Measurements from ENCODE around the gene C4B.
"Not testable (repeated sequence)": the region's sequence is repeated elsewhere in the genome, so short reads cannot be mapped to it uniquely, and the experiment has no call there.

Gene C4B

GRCh38 chr6:32053314-32053713 lies 38.7 kb downstream of the C4B start:
- not testable (repeated sequence) for DNase-seq (ENCODE audit: low read depth)

DNA sequence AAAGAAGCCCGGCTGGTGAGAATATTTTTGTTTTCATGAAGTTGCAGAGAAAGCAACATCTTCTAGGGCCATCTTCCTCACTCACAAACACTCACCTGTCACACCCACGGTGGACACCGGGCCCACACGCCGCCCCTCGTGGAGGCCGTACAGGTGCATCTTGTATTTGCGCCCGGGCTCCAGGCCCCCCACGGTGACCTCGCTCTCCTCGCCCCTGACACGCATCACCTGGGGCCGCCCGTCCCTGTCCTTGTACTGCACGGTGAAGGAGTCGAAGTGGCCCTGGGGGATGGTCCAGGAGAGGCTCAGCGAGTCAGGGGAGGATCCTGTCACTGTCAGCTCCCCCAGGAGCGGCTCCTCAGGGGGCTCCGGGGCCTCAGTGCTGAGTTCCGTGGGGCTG lies 41.2 kb downstream of the C4B start:
- DNase-seq (ENCODE audit: low read depth), result not testable (repeated sequence)

- no peak for DNase-seq (ENCODE audit: low read depth)
These were observed 41.7 kb downstream of the C4B start for GRCh38 chr6:32056254-32056653.

DNA sequence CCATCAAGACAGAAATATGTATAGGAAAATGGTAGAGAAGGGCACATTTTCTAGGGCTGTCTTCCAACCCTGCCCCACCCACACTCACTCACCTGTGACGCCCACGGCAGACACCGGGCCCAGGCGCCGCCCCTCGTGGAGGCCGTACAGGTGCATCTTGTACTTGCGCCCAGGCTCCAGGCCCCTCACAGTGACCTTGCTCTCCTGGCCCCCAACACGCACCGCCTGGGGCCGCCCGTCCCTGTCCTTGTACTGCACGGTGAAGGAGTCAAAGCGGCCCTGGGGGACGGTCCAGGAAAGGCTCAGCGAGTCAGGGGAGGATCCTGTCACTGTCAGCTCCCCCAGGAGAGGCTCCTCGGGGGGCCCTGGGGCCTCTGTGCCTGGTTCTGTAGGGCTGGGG lies 43.4 kb downstream of the C4B start:
- no peak for DNase-seq (ENCODE audit: low read depth)

- no peak for DNase-seq (ENCODE audit: low read depth)
These were observed 43.9 kb downstream of the C4B start for GRCh38 chr6:32058511-32058963.

- DNase-seq (ENCODE audit: low read depth), result no peak
These were observed 46.5 kb downstream of the C4B start for GRCh38 chr6:32060966-32061655.

GRCh38 chr6:32064706-32065105 lies 50.1 kb downstream of the C4B start:
- no peak for DNase-seq (ENCODE audit: low read depth)

GRCh38 chr6:32067521-32067920 lies 52.9 kb downstream of the C4B start:
- not testable (repeated sequence) for DNase-seq (ENCODE audit: low read depth)

DNA sequence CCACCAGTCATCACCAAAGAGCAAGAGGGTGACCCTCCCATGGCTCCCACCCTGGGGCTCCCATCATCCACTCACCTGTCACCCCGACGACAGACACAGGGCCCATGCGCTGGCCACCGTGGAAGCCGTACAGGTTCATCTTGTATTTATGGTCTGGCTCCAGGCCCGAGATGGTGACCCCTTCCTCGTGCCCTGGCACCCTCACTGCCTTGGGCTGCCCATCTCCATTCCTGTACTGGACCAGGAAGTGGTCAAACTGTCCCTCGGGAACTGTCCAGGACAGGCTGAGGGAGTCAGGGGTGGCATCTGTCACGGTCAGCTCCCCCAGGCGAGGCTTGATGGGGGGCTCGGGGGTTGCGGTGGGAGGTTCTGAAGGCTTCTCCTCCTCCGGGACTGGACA lies 53.7 kb downstream of the C4B start:
- not testable (repeated sequence) for DNase-seq (ENCODE audit: low read depth)

DNA sequence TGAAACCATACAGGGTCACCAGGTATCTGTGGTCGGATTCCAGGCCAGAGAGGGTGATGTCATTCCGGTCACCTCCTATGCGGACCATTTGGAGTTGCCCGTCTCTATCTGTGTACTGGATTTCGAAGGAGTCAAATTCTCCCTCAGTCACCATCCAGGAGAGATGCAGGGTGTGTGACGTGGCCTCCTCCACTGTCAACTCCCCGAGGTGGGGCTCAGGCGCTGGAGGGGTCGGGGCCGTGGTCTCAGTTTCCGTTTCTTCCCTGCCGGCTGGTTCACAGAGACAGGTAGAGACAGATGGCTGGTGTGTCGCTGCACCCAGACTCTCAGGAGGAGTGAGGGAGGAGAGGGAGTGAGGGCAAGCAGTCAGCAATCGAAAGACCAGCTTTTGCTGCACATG lies 54.3 kb downstream of the C4B start:
- DNase-seq (ENCODE audit: low read depth), result no peak

- no peak for DNase-seq (ENCODE audit: low read depth)
These were observed 54.9 kb downstream of the C4B start for GRCh38 chr6:32069460-32069859.

GRCh38 chr6:32069878-32070515 lies 55.4 kb downstream of the C4B start:
- DNase-seq (ENCODE audit: low read depth), result no peak

GRCh38 chr6:32070814-32071543 lies 56.4 kb downstream of the C4B start:
- DNase-seq (ENCODE audit: low read depth), result no peak

GRCh38 chr6:32073101-32073500 lies 58.5 kb downstream of the C4B start:
- no peak for DNase-seq (ENCODE audit: low read depth)

DNA sequence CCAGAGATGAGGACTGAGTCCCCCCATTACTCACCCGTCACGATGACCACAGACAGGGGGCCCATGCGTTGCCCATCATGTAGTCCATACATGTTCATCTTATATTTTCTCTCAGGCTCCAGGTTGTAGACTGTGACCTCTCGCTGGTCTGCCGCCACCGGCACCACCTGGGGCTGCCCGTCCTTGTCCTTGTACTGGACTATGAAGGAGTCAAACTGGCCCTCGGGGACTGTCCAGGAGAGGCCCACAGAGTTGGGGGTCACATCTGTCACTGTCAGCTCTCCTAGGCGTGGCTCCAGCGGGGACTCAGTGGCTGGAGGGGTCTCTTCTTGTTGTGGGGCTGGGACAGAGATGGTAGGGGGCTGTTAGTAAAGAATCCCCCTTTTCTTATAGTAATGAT lies 59.0 kb downstream of the C4B start:
- no peak for DNase-seq (ENCODE audit: low read depth)

DNA sequence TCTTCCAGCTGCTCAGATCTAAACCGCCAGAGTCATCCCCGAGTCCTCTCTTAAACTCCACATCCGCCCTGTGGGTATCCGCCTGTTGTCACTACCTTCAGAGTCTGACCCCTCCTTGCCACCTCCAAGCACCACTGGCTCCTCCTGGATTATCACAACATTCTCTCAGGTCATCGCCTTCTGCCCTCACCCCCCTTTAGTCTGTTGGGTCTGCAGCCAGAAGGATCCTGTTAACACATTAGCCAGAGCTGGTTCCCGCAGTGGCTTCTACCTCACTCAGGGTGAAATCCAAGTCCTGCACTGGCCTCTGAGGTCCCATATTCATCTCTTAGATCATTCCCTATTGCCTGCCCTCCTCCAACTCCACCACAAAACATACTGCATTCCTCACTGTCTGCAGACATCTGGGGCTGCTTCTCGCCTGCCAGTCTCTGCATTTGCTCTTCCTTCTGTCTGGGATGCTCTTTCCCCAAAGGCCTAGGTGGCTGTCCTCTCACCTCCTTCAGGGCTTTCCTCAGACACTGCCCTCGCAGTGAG lies 60.5 kb downstream of the C4B start:
- no peak for DNase-seq (ENCODE audit: low read depth)

DNA sequence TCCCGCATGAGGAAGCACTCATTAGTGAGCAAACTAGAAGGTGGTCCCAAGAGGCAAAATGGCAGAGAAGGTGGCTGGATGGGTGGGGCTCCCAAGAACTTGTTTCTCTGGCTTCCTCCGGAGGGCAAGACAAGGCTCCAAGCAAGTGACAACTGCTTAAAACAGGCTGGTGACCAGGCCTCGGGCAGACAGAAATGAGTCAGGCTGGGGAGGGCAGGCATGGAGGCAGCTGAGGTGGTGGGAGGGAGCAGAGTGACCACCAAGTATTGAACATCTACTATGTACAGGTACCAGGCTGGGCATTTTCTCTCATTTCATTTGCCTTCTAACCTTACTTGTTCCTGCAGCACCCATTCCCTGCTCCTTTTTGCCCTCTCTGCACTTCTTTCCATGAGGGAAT lies 61.2 kb downstream of the C4B start:
- no peak for DNase-seq (ENCODE audit: low read depth)

DNA sequence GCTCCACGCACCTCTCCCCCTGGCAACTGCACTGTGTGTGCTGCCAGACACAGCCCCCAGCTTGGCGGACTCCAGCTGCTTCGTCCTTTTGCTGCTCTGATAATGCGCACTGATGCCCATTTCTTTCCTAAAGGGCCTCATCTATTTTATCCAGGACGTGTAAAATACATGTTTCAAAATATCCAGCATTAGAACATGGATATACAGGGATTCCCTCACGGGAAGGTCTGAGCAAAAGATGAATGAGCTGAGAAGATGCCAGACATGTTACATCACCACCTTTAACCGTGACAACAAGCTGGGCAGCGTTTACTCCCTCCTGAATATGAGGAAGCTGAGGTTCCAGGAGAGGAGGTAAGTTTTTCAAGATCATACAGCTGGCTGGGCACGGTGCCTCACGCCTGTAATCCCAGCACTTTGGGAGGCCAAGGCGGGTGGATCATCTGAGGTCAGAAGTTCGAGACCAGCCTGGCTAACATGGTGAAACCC lies 61.8 kb downstream of the C4B start:
- DNase-seq (ENCODE audit: low read depth), result no peak

- no peak for DNase-seq (ENCODE audit: low read depth)
These were observed 65.1 kb downstream of the C4B start for GRCh38 chr6:32079566-32080290.

GRCh38 chr6:32081168-32081990 lies 66.8 kb downstream of the C4B start:
- DNase-seq (ENCODE audit: low read depth), result no peak

- DNase-seq (ENCODE audit: low read depth), result no peak
These were observed 67.9 kb downstream of the C4B start for GRCh38 chr6:32082478-32082877.

Measured in stimulated activated CD8-positive, alpha-beta memory T cell treated with anti-CD3 and anti-CD28 coated beads, Interleukin-15, amount 100 ng/mL, for 24 hours (primary cell).